CD4-positive, alpha-beta T cell treated with Interferon alpha-2 for 1 hour (primary cell): ENCODE data around the gene KLHL26.
A peak's percentile ranks its signal among the peaks of the same experiment; 100 is the strongest.

Experiments
- DNase-seq, 2 donors: peaks; one replicate each; pipeline ENCODE4 v3.0.0-alpha.2; 2020 to 2022

The KLHL26 gene

GRCh38 chr19:18698321-18699167 is 61.7 kb downstream of the KLHL26 start:
- DNase-seq, result no peak

DNA sequence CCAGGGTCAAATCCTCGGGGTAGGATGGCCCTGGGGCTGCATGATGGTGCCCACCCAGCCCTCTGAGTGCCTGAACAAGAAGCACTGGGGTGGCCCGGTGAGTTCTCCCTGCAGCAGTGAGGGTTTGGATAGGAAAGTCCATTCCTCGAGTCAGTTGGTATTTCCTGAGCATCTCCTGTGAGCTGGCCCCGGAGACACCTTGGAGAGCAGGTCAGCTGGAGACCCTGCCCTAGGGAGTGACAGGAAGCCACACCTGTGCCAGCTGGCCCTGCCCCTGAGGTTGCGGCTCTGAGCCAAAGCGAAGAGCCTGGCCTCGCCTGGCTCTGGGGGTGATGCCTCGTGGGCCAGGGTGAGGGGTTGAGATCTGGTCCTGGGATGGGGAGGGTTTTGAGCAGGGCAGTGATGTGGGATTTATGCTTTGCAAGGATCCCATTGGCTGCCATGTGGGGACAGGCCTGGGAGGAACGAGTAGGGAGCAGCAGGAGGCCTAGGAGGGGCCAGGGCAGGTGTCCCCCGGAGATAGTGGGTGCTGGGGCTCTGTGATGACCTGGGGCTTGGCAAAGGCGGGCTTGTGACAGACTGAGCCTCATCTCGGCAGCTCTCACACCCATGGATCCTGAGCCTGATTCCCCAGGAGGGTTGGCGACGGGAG is 62.7 kb downstream of the KLHL26 start:
- DNase-seq, result no peak

- DNase-seq, result peak; percentile 55 to 69
Observed at GRCh38 chr19:18700501-18701249, 63.8 kb downstream of the KLHL26 start.

GRCh38 chr19:18701250-18701608 is 64.4 kb downstream of the KLHL26 start:
- DNase-seq, result no peak

GRCh38 chr19:18704054-18704453 is 67.2 kb downstream of the KLHL26 start:
- no peak for DNase-seq

DNA sequence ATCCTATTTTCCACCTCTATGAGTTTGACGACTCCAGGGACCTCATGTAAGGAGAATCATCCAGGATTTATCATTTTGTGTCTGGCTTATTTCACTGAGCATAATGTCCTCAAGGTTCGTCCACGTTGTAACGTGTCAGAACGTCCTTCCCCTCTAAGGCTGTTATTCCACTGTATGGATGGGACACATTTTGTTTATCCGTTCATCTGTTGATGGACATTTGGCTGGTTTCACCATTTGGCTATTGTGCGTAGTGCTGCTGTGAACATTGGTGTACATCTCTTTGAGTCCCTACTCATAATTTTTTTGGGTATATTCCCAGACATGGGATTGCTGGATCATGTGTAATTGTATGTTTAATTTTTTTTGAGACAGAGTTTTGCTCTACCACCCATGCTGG is 68.1 kb downstream of the KLHL26 start:
- no peak for DNase-seq

- DNase-seq, result no peak
Observed at GRCh38 chr19:18708452-18709231, 71.8 kb downstream of the KLHL26 start.

GRCh38 chr19:18709546-18709945 is 72.7 kb downstream of the KLHL26 start:
- no peak for DNase-seq

DNA sequence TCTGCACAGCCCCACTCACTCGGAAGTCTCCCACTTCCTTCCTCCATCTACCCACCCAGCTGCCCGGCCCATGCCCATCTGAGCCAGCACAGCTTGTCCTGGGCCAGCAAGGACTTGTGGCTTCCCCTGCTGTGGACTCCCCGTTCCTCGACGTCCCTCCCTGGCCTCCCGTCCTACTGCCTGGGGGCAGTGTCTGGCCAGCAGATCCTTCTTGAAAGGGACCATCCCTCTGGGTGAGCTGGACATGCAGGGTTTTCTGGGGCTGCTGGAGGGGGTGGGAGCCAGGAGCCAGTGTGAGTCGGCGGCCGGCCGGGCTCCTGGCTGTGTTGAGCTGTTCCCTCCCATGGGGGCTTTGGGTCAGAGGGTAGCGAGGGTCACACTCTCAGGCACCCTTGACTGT is 73.4 kb downstream of the KLHL26 start:
- DNase-seq, result no peak

- DNase-seq, result no peak
Observed at GRCh38 chr19:18710996-18711751, 74.3 kb downstream of the KLHL26 start.

DNA sequence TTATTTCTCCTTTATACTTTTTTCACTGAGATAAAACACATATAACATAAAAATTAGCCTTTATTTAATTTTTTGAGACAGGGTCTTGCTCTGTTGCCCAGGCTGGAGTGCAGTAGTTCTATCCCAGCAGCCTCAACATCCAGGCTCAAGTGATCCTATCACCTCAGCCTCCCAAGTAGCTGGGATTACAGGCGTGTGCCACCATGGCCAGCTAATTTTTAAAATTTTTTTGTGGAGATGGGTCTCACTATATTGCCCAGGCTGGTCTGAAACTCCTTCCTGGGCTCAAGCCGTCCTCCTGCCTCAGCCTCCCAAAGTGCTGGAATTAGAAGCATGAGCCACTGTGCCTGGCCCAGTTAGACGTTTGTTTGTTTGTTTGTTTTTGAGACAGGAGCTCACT is 75.1 kb downstream of the KLHL26 start:
- no peak for DNase-seq

DNA sequence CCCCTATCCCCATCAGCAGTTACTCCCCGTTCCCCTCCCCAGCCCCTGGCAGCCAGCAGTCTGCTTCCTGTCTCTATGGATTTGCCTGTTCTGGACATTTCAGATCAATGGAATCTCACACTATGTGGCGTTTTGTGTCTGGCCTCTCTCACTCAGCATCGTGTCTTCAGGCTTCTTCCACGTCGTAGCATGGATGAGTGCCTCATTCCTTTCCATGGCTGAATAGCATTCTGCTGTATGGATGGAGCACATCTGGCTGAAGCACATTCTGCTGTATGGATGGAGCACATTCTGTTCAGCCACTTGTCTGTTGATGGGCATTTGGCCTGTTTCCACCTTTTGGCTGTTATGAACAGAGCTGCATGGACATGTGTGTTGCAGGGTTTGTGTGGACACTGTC is 76.2 kb downstream of the KLHL26 start:
- DNase-seq, result no peak

DNA sequence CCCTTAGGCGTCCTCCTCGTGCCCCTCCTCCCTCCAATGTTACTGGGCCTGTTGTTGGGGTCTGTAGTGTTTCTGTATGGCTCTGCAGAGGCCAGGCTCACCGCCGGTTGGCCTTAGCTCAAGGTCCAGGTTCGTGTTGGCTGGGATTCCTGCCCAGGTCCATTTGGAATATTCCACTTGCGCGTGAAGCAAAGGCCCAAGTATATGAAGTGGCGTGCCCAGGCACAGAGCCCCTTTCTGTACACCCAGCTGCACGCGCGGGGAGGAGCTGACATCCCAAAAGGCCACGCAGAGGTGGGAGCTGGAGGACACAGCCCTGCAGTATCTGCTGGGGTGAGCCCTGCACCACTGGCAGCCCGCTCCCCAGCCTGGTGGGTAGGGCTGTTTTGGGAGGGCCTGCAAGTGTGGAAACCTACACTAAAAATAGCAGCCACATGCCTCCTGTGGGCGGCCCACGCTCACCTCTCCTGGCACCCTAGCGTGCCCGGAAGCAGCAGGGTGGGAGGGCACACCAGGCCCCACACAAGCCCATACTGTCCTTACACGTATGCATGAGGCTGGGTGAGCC is 76.8 kb downstream of the KLHL26 start:
- no peak for DNase-seq

- DNase-seq, result no peak
Observed at GRCh38 chr19:18715416-18715815, 78.6 kb downstream of the KLHL26 start.

DNA sequence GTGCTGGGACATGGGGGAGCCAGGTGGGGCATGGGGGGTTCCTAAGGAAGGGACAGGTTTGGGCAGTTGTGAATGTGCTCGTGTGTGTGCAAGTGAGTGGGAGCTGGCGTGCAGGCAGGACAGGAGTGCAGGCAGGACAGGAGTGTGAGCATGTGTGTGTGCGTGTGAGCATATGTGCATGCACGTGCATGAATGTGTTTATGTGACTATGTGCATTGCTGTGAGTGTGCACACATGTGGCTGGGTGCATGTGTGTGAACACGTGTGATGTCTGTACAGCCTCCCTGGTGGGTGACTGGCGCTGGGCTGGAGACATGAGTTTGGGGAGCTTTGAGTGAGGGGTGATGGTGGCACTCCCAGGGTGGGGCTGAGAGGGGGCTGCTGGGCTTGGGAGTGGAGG is 80.0 kb downstream of the KLHL26 start:
- DNase-seq, result no peak

DNA sequence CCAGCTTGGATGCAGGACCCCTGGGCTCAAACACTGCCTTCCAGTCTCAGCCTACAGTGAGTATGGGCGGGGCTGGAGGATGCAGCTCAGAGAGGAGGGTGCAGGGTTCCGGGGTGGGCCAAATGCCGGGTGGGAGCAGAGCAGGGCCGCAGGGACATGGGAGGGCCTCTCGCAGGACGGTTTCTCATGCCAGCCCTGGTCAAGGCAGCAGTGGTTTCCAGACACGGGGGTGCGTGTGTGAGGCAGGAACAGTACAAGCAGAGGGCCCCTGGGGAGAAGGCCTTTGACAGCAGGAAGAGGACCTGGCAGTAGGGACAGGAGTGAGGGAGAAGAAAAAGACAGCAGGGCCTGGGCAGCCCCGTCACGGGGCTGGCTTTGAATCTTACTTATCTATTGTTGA is 80.8 kb downstream of the KLHL26 start:
- no peak for DNase-seq

DNA sequence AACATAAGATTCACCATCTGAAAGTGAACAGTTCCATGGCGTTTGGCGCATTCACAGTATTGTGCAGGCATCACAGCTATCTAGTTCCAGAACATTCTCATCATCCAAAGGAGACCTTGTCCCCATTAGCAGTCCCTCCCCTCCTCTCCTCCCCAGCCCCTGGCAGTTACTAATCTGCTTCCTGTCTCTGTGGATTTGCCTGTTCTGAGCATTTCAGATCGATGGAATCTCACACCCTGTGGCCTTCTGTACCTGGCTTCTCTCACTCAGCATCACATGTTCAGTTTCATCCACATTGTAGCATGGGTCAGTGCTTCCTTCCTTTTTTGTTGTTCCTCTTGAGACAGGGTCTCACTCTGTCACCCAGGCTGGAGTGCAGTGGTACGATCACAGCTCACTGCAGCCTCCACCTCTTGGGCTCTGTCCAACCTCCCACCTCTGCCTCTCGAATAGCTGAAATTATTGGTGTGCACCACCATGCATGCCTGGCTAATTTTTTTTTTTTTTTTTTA is 81.2 kb downstream of the KLHL26 start:
- no peak for DNase-seq

GRCh38 chr19:18718846-18719458 is 82.1 kb downstream of the KLHL26 start:
- no peak for DNase-seq

DNA sequence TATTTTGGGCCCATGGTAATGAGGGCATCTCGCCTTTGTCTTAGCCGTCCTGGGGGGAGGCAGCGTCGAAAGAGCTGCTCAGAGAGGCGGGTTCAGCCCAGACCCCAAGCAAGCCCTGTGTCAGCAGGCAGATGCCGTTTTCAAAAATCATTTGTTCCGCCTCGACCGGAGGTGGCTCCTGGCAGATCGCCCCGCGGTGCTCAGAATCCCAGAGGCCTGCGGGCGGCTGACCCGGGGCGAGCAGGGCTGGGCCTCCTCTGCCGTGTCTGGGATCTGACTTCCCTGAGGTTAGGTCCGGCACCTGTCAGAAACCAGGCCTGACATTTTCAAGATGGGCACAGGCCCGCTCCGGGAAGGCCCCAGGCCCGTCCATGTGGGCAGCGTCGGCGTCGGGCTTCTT is 82.7 kb downstream of the KLHL26 start:
- DNase-seq, result no peak
